Smooth muscle cell (in vitro differentiated cells): ENCODE measurements around the gene SWSAP1. TPM values are rescaled to one million over a fixed set of nuclear protein-coding genes. Genes with fewer than 3 reads are reported as not detected.

Source experiments
- DNase-seq: peaks from one replicate; lab custom pipeline; 2025; ENCODE audit not compliant: unreplicated experiment; lab: John Stamatoyannopoulos, UW
- H2AFZ ChIP-seq: fragments of 200-600 bp; sonication (generic); 2 replicates; pipeline ENCODE4 v1.6.0; 2016; ENCODE audit warnings: antibody characterized with exemption, low read depth, mild to moderate bottlenecking
- H3F3A ChIP-seq: fragments of 200-600 bp; sonication (generic); 2 replicates; pipeline ENCODE4 v1.6.0; 2017; ENCODE audit warnings: antibody characterized with exemption, low read depth
- H3K27ac ChIP-seq: fragments of 200-600 bp; sonication (generic); 2 replicates; pipeline ENCODE4 v1.5.1; 2016; ENCODE audit warnings: low read depth, mild to moderate bottlenecking
- H3K27me3 ChIP-seq: fragments of 200-600 bp; sonication (generic); 2 replicates; pipeline ENCODE4 v1.6.1; 2016; ENCODE audit warnings: low read depth, mild to moderate bottlenecking
- H3K36me3 ChIP-seq: fragments of 200-600 bp; sonication (generic); 2 replicates; pipeline ENCODE4 v1.5.1; 2016; ENCODE audit warnings: low read depth
- H3K4me1 ChIP-seq: fragments of 200-600 bp; sonication (generic); 2 replicates; pipeline ENCODE4 v1.5.1; 2016; ENCODE audit warnings: low read depth
- H3K4me2 ChIP-seq: fragments of 200-600 bp; sonication (generic); 2 replicates; pipeline ENCODE4 v1.6.0; 2016; ENCODE audit warnings: mild to moderate bottlenecking
- H3K4me3 ChIP-seq: fragments of 200-600 bp; sonication (generic); 2 replicates; pipeline ENCODE4 v1.5.1; 2016; ENCODE audit warnings: mild to moderate bottlenecking
- H3K79me2 ChIP-seq: fragments of 200-600 bp; sonication (generic); 2 replicates; pipeline ENCODE4 v1.6.0; 2016; ENCODE audit warnings: low read depth, mild to moderate bottlenecking
- H3K9ac ChIP-seq: fragments of 200-600 bp; sonication (generic); 2 replicates; pipeline ENCODE4 v1.6.0; 2016; ENCODE audit warnings: low read depth
- H3K9me3 ChIP-seq: fragments of 200-600 bp; sonication (generic); replicated peaks from 2 replicates; pipeline ENCODE4 v1.5.1; 2016; ENCODE audit warnings: low read depth
- H4K20me1 ChIP-seq: fragments of 200-600 bp; sonication (generic); 2 replicates; pipeline ENCODE4 v1.6.0; 2016; ENCODE audit warnings: low read depth
- CTCF ChIP-seq: fragments of 200-600 bp; sonication (generic); IDR thresholded peaks from 2 replicates; pipeline ENCODE4 v1.5.1; 2017; ENCODE audit warnings: borderline replicate concordance, mild to moderate bottlenecking, antibody characterized with exemption; ENCODE audit not compliant: insufficient read depth, poor library complexity, severe bottlenecking
- WGBS: methylation state at CpG from one replicate; pipeline ENCODE4 v1.1.7; 2016; ENCODE audit warnings: low lambda C conversion rate; 5-methylcytosine and 5-hydroxymethylcytosine counted together
- polyA plus RNA-seq: library from polyadenylated mRNA; unstranded; fragments of >200 nt; fragmentation: Nextera tagmentation; extraction: Ambion mirVana; gene quantifications from 2 replicates; pipeline ENCODE4 v1.2.1, GENCODE V29; 2016
- total RNA-seq: library from RNA; depleted of rRNA; stranded (reverse); fragments of >200 nt; gene quantifications from 2 replicates; pipeline ENCODE4 v1.2.3, GENCODE V29; 2014

The SWSAP1 gene
- total and polyA plus RNA-seq, 2 experiments from 2014 or later = 0.99 to 2.8 TPM

- Histone ChIP-seq H4K20me1 (peaks cover 34% of the 10 kb centered on the region), H3K4me2 (no peak overlapping the region), H3K4me1 (peaks cover 5% of the 10 kb centered on the region), H3F3A (no peaks in the 10 kb centered on the region), H3K9me3 (no peaks in the 10 kb centered on the region), H3K27ac (no peak overlapping the region), H3K79me2 (no peaks in the 10 kb centered on the region), H3K27me3 (no peaks in the 10 kb centered on the region), H3K36me3 (no peaks in the 10 kb centered on the region), H3K4me3 (no peak overlapping the region), H2AFZ (no peak overlapping the region), H3K9ac (no peak overlapping the region)
- DNase-seq = no peak
- 93% methylated on average over 10 of the region's 10 CpGs for WGBS
- TF ChIP-seq CTCF = no peak
Observed at GRCh38 chr19:11363881-11364280, 10.6 kb upstream of the SWSAP1 start.

- no peak overlapping the region for H3K4me2 ChIP-seq
- no peak overlapping the region for H3K9ac ChIP-seq
- no peak for TF ChIP-seq CTCF
- no peaks in the 10 kb centered on the region for H3F3A ChIP-seq
- H3K27me3 ChIP-seq = no peaks in the 10 kb centered on the region
- no peak overlapping the region for H3K4me3 ChIP-seq
- no peaks in the 10 kb centered on the region for H3K9me3 ChIP-seq
- H3K4me1 ChIP-seq = peaks cover 5% of the 10 kb centered on the region
- no peak overlapping the region for H2AFZ ChIP-seq
- no peak for DNase-seq
- H3K79me2 ChIP-seq = no peaks in the 10 kb centered on the region
- H3K36me3 ChIP-seq = no peaks in the 10 kb centered on the region
- no peak overlapping the region for H3K27ac ChIP-seq
- H4K20me1 ChIP-seq = peaks cover 29% of the 10 kb centered on the region
- 96% methylated on average over 19 of the region's 28 CpGs for WGBS
Observed at GRCh38 chr19:11364296-11364904, 10.1 kb upstream of the SWSAP1 start.

GRCh38 chr19:11364935-11365334 is 9.5 kb upstream of the SWSAP1 start:
- Histone ChIP-seq H3K4me1 (peaks cover 5% of the 10 kb centered on the region), H2AFZ (no peak overlapping the region), H4K20me1 (peaks cover 25% of the 10 kb centered on the region), H3K27ac (no peak overlapping the region), H3K4me2 (no peak overlapping the region), H3F3A (no peaks in the 10 kb centered on the region), H3K36me3 (no peaks in the 10 kb centered on the region), H3K9ac (no peak overlapping the region), H3K9me3 (no peaks in the 10 kb centered on the region), H3K79me2 (no peaks in the 10 kb centered on the region), H3K27me3 (no peaks in the 10 kb centered on the region), H3K4me3 (no peak overlapping the region)
- 87% methylated on average over 5 of the region's 5 CpGs for WGBS
- no peak for TF ChIP-seq CTCF
- no peak for DNase-seq

GRCh38 chr19:11365557-11366117 is 8.8 kb upstream of the SWSAP1 start:
- H3K9me3 ChIP-seq = no peaks in the 10 kb centered on the region
- H3K36me3 ChIP-seq = no peaks in the 10 kb centered on the region
- no peak overlapping the region for H2AFZ ChIP-seq
- no peaks in the 10 kb centered on the region for H3F3A ChIP-seq
- peaks cover 5% of the 10 kb centered on the region for H3K4me1 ChIP-seq
- 94% methylated on average over 7 of the region's 7 CpGs for WGBS
- TF ChIP-seq CTCF = no peak
- H3K9ac ChIP-seq = no peak overlapping the region
- no peaks in the 10 kb centered on the region for H3K27me3 ChIP-seq
- no peak for DNase-seq
- no peak overlapping the region for H3K27ac ChIP-seq
- H3K4me3 ChIP-seq = no peak overlapping the region
- peaks cover 23% of the 10 kb centered on the region for H4K20me1 ChIP-seq
- H3K79me2 ChIP-seq = no peaks in the 10 kb centered on the region
- H3K4me2 ChIP-seq = no peak overlapping the region
